Measurements from ENCODE around the gene GPR35. TPM values are rescaled to one million over a fixed set of nuclear protein-coding genes. Genes with fewer than 3 reads are reported as not detected.

The GPR35 gene
- total and polyA plus RNA-seq, 10 of the 15 experiments (the other 5 are each of a cell fraction or from before 2014, with no cell fraction given) = 0.14 to 1.6 (median 0.75) TPM; not detected in 3

GRCh38 chr2:240662681-240663080, 37.4 kb downstream of the GPR35 start:
- ChIA-PET POLR2A (interaction anchor here (0.7 kb wide), 1 partner anchor 45 kb away, joined by 3 read pairs; no protein-coding TSS in a partner anchor), SMC1A (ENCODE audit: uncharacterized antibody, unreplicated experiment) (interaction anchor here (0.8 kb wide), 1 partner anchor 100 kb away, joined by 3 read pairs; no protein-coding TSS in a partner anchor), CTCF (interaction anchor here (0.7 kb wide), 1 partner anchor 99 kb away, joined by 3 read pairs; no protein-coding TSS in a partner anchor), RAD21 (ENCODE audit: unreplicated experiment) (no interaction called here)
- H3K9ac ChIP-seq (ENCODE audit: control insufficient read depth, insufficient read depth, low read length) = no peak overlapping the region
- 49% methylated on average over 3 of the region's 3 CpGs for WGBS (ENCODE audit: insufficient coverage, insufficient replicate concordance, low lambda C conversion rate, missing lambda C conversion rate)
- H3K36me3 ChIP-seq (ENCODE audit: control insufficient read depth in 2 of 2, insufficient read depth in 2 of 2, low read length in 1 of 2) = no peaks in the 10 kb centered on the region
- no peak overlapping the region for H3K27ac ChIP-seq (ENCODE audit: control insufficient read depth, insufficient read depth)
- no peak overlapping the region for H3K4me2 ChIP-seq (ENCODE audit: control insufficient read depth, insufficient read depth)
- FAIRE-seq = no peak
- H3K4me1 ChIP-seq (ENCODE audit: control insufficient read depth, insufficient read depth, low read length) = no peaks in the 10 kb centered on the region
- intact Hi-C loops (cut with micrococcal nuclease; ENCODE audit: unreplicated experiment) = no loop called here
- no peak for TF ChIP-seq BACH1 (IDR thresholded peaks at IDR 0.05; ENCODE audit: borderline replicate concordance)
- TF ChIP-seq ZNF274 (IDR thresholded peaks at IDR 0.05; ENCODE audit: insufficient read depth, insufficient read length) = no peak
- TF ChIP-seq IKZF1 (conservative IDR thresholded peaks at IDR 0.05) = no peak
- TF ChIP-seq RFX5 (IDR thresholded peaks at IDR 0.05; ENCODE audit: low read depth, low read length) = no peak
- TF ChIP-seq ZNF217 (IDR thresholded peaks at IDR 0.05) = no peak
- no peak for TF ChIP-seq RBBP5 (conservative IDR thresholded peaks at IDR 0.05)
- no peak for TF ChIP-seq CREB1 (IDR thresholded peaks at IDR 0.05; ENCODE audit: low read depth)
- TF ChIP-seq, protein P1, sequence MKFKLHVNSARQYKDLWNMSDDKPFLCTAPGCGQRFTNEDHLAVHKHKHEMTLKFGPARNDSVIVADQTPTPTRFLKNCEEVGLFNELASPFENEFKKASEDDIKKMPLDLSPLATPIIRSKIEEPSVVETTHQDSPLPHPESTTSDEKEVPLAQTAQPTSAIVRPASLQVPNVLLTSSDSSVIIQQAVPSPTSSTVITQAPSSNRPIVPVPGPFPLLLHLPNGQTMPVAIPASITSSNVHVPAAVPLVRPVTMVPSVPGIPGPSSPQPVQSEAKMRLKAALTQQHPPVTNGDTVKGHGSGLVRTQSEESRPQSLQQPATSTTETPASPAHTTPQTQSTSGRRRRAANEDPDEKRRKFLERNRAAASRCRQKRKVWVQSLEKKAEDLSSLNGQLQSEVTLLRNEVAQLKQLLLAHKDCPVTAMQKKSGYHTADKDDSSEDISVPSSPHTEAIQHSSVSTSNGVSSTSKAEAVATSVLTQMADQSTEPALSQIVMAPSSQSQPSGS (IDR thresholded peaks at IDR 0.05; ENCODE audit: low read length) = no peak
- no peak for TF ChIP-seq LARP7 (IDR thresholded peaks at IDR 0.05)
- no peak for TF ChIP-seq HDAC6 (IDR thresholded peaks at IDR 0.05; ENCODE audit: unreplicated experiment)
- no peak for TF ChIP-seq SP1 (IDR thresholded peaks at IDR 0.05; ENCODE audit: low read depth, low read length)
- TF ChIP-seq, protein P2, sequence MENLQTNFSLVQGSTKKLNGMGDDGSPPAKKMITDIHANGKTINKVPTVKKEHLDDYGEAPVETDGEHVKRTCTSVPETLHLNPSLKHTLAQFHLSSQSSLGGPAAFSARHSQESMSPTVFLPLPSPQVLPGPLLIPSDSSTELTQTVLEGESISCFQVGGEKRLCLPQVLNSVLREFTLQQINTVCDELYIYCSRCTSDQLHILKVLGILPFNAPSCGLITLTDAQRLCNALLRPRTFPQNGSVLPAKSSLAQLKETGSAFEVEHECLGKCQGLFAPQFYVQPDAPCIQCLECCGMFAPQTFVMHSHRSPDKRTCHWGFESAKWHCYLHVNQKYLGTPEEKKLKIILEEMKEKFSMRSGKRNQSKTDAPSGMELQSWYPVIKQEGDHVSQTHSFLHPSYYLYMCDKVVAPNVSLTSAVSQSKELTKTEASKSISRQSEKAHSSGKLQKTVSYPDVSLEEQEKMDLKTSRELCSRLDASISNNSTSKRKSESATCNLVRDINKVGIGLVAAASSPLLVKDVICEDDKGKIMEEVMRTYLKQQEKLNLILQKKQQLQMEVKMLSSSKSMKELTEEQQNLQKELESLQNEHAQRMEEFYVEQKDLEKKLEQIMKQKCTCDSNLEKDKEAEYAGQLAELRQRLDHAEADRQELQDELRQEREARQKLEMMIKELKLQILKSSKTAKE (IDR thresholded peaks at IDR 0.05; ENCODE audit: low read depth, poor library complexity, severe bottlenecking) = no peak
- no peak overlapping the region for H2AFZ ChIP-seq (ENCODE audit: control insufficient read depth, low read depth, low read length)
- no TSS peak for BruUV-seq (replicated peaks)
- no peak overlapping the region for H3K4me3 ChIP-seq
- H3K79me2 ChIP-seq (ENCODE audit: control insufficient read depth, insufficient read depth, low read length) = no peaks in the 10 kb centered on the region
- ATAC-seq = no peak
- H4K20me1 ChIP-seq (ENCODE audit: control insufficient read depth, insufficient read depth) = no peaks in the 10 kb centered on the region
- H3K27me3 ChIP-seq (replicated peaks in 1 of 2; ENCODE audit: control insufficient read depth in 2 of 2, insufficient read depth in 2 of 2, low read length in 1 of 2) = no peaks in the 10 kb centered on the region; a peak in 1 of 4 replicates
- no peak for DNase-seq (ENCODE audit: low read depth, low spot score)
- in situ Hi-C loops (cut with MboI) = no loop called here
- H3K9me3 ChIP-seq (replicated peaks; ENCODE audit: control insufficient read depth, insufficient read depth, low read length) = peaks cover 2% of the 10 kb centered on the region; the same call in 1 of the 3 replicates

Measured in GM12878 (cell line).